KMS-11 (cell line): Measurements from ENCODE around the gene MRPL12.

ENCODE experiments used
- H2AFZ ChIP-seq: fragments of 200-600 bp; sonication (generic); 2 replicates; pipeline ENCODE4 v1.6.1; 2016; ENCODE audit warnings: antibody characterized with exemption, mixed run types, low read depth
- H3K27ac ChIP-seq: fragments of 200-600 bp; sonication (generic); 2 replicates; pipeline ENCODE4 v1.6.1; 2016; ENCODE audit warnings: mild to moderate bottlenecking, mixed run types
- H3K27me3 ChIP-seq: fragments of 200-600 bp; sonication (generic); 2 replicates; pipeline ENCODE4 v1.6.1; 2017; ENCODE audit warnings: mild to moderate bottlenecking, low read depth, mixed run types, moderate library complexity; ENCODE audit not compliant: insufficient read depth
- H3K36me3 ChIP-seq: fragments of 200-600 bp; sonication (generic); 2 replicates; pipeline ENCODE4 v1.6.1; 2017; ENCODE audit warnings: mild to moderate bottlenecking, mixed run types; ENCODE audit not compliant: insufficient read depth
- H3K4me1 ChIP-seq: fragments of 200-600 bp; sonication (generic); 2 replicates; pipeline ENCODE4 v1.6.1; 2016; ENCODE audit warnings: mild to moderate bottlenecking, low read depth, mixed run types; ENCODE audit not compliant: poor library complexity, severe bottlenecking
- H3K4me2 ChIP-seq: fragments of 200-600 bp; sonication (generic); 2 replicates; pipeline ENCODE4 v1.7.0; 2016; ENCODE audit warnings: mild to moderate bottlenecking, mixed run types
- H3K4me3 ChIP-seq: fragments of 200-600 bp; sonication (generic); IDR thresholded peaks from 2 replicates; pipeline ENCODE4 v1.6.1; 2017; ENCODE audit warnings: low read depth, low read length, mixed read lengths; ENCODE audit not compliant: insufficient read depth
- H3K79me2 ChIP-seq: fragments of 200-600 bp; sonication (generic); 2 replicates; pipeline ENCODE4 v1.6.1; 2016; ENCODE audit warnings: low read depth, mixed run types; ENCODE audit not compliant: insufficient read depth
- H3K9ac ChIP-seq: fragments of 200-600 bp; sonication (generic); 2 replicates; pipeline ENCODE4 v1.6.1; 2016; ENCODE audit warnings: mild to moderate bottlenecking, mixed run types
- H4K20me1 ChIP-seq: fragments of 200-600 bp; sonication (generic); 2 replicates; pipeline ENCODE4 v1.6.1; 2016; ENCODE audit warnings: mild to moderate bottlenecking, mixed run types; ENCODE audit not compliant: insufficient read depth
- TF ChIP-seq, protein P1 (sequence below): fragments of 200-600 bp; sonication (generic); conservative IDR thresholded peaks from 2 replicates; pipeline ENCODE4 v1.6.1; 2017; ENCODE audit warnings: low read depth, mild to moderate bottlenecking, antibody characterized with exemption, low read length, moderate library complexity, mixed read lengths

MRPL12 gene

DNA sequence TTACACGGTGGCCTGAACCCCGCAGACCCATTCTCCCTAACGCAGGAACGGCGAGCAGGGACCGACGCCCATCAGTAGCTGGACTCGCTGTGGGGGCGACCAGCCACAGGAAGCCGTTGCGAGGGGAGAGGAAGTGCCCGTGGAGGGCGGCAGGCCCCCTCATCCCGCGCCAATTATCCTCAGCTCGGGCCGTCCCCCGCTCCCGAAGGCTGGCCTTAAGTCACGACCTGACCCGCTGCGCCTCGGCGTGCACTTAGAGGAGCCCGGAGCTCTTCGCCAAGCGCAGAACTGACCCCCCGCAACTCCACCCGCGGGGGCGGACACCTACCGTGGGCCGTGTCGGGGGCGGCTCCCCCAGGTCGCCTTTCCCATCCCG is 20.0 kb upstream of the MRPL12 start:
- no peaks in the 10 kb centered on the region for H4K20me1 ChIP-seq
- H3K27me3 ChIP-seq: no peaks in the 10 kb centered on the region
- no peak overlapping the region for H3K27ac ChIP-seq
- peaks cover 55% of the 10 kb centered on the region for H3K79me2 ChIP-seq
- peak overlapping the region; percentile 21; the same call in 1 of the 2 replicates for H2AFZ ChIP-seq
- H3K4me3 ChIP-seq: peak overlapping the region; percentile 3
- TF ChIP-seq, protein P1, sequence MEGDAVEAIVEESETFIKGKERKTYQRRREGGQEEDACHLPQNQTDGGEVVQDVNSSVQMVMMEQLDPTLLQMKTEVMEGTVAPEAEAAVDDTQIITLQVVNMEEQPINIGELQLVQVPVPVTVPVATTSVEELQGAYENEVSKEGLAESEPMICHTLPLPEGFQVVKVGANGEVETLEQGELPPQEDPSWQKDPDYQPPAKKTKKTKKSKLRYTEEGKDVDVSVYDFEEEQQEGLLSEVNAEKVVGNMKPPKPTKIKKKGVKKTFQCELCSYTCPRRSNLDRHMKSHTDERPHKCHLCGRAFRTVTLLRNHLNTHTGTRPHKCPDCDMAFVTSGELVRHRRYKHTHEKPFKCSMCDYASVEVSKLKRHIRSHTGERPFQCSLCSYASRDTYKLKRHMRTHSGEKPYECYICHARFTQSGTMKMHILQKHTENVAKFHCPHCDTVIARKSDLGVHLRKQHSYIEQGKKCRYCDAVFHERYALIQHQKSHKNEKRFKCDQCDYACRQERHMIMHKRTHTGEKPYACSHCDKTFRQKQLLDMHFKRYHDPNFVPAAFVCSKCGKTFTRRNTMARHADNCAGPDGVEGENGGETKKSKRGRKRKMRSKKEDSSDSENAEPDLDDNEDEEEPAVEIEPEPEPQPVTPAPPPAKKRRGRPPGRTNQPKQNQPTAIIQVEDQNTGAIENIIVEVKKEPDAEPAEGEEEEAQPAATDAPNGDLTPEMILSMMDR: no peak
- H3K36me3 ChIP-seq: peaks cover 12% of the 10 kb centered on the region; the same call in 1 of the 2 replicates
- H3K4me2 ChIP-seq: peak overlapping the region; percentile 85
- H3K9ac ChIP-seq: peak overlapping the region; percentile 85; the same call in 1 of the 2 replicates
- H3K4me1 ChIP-seq: peaks cover 26% of the 10 kb centered on the region

DNA sequence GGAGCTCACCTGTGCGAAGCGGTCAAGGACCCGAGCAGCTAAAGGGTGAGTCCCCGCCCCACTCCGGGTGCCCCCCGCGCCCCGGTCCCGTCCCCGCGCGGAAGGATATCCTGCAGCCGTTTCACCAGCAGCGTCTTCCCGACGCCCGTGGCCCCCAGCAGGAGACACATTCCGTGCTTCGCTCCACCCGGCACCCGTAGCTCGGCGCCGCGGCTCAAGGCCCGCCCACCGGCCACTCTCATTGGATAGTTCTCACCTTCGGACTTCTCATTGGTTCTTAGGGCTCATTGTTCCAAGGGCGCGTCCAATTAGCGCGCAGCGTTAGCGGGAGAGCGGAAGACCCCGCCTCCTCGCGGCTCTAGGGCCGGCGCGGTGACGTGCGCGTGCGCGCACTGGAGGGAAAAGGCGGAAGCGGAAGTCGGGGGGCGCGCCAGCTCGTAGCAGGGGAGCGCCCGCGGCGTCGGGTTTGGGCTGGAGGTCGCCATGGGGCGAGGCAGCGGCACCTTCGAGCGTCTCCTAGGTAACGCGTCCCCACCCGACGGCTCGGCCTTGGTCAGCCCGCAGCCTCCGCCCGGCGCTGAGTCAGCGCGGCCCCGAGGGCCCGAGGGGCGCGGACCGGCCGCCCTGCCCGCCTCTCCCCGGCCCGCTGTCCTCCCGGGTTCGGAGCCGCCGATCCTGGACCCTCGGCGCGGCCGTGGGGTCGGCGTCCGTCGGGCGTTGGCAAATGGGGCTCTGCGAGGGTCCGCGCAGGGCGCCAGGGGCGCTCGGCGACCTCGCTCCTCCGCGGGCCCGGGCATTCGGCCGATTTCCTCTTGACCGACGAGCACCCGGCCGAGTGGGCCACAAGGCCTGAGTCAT is 19.4 kb upstream of the MRPL12 start, which contains the start of the genes ARL16 and HGS:
Gene ARL16, minus strand, starts transcription at position 214 of the 858 bp plus-strand sequence. Its CDS starts 44 bp downstream, at position 170.
Gene HGS, plus strand, starts transcription at position 428 of the 858 bp plus-strand sequence. Its CDS starts 56 bp downstream, at position 484.
- Histone ChIP-seq H3K9ac (peak within 1 kb of the TSS; percentile 85), H3K27ac (peak within 1 kb of the TSS; percentile 52; the same call in 1 of the 2 replicates), H3K4me2 (peak within 1 kb of the TSS; percentile 94), H3K4me1 (peaks cover 26% of the 10 kb centered on the region), H2AFZ (peak within 1 kb of the TSS; percentile 21; the same call in 1 of the 2 replicates), H3K4me3 (peak within 1 kb of the TSS; percentile 3), H4K20me1 (no peaks in the 10 kb centered on the region), H3K27me3 (no peaks in the 10 kb centered on the region), H3K79me2 (peaks cover 55% of the 10 kb centered on the region), H3K36me3 (peaks cover 12% of the 10 kb centered on the region; the same call in 1 of the 2 replicates)
- TF ChIP-seq, protein P1: no peak

DNA sequence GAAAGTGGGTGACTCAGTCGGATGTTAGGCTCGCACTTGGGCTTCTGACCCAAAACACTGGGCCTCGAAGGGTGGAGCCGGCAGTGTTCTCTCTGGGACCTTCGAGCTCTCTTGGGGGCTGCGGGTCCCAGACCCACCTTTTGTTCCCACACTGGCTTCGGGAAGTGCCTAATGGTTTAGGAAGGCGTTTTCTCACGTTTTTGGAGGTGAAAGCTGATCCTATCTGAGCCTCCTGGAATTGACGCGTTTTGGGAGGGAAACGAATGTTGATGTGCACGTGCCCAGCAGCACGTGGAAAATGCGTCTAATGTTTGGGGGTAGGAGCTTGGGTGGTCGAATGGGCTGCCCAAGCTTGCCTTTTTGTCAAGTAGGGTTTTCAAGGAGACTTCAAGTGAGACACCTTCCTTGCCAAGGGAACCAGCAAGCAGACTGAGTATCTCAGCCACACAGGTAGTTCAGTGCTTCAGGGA is 18.7 kb upstream of the MRPL12 start:
- Histone ChIP-seq H2AFZ (0 out of 2 replicates have a peak overlapping the region, but pooled peaks have one; percentile 21), H3K27ac (peak overlapping the region; percentile 52; the same call in 1 of the 2 replicates), H3K9ac (peak overlapping the region; percentile 85), H3K79me2 (peaks cover 55% of the 10 kb centered on the region), H4K20me1 (no peaks in the 10 kb centered on the region), H3K27me3 (no peaks in the 10 kb centered on the region), H3K4me2 (peak overlapping the region; percentile 94), H3K36me3 (peaks cover 12% of the 10 kb centered on the region; the same call in 1 of the 2 replicates), H3K4me1 (peaks cover 26% of the 10 kb centered on the region), H3K4me3 (no peak overlapping the region)
- TF ChIP-seq, protein P1: no peak

DNA sequence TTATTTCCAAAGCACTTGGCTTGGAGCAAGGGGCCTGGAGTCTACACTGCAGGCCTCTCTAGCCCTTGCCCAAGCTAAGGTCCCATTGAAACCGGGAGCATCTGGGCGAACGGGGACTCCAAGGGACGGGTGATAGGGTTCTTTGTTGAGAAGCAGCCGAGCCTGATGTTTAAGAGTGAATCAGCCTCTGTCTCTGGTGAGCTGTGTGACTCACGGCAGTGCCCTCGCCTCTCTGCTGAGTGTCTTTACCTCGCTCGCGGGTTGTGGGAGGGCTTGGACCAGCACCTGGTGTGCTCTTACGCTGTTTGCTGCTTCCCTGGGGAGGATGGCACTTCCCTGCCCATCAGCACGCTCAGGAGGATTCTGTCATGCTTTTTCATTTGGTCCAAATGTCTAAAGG is 18.1 kb upstream of the MRPL12 start:
- H3K27me3 ChIP-seq: no peaks in the 10 kb centered on the region
- no peak overlapping the region for H3K27ac ChIP-seq
- peaks cover 26% of the 10 kb centered on the region for H3K4me1 ChIP-seq
- no peak overlapping the region for H3K4me3 ChIP-seq
- TF ChIP-seq, protein P1: no peak
- peak overlapping the region; percentile 85; the same call in 1 of the 2 replicates for H3K9ac ChIP-seq
- H2AFZ ChIP-seq: no peak overlapping the region
- H4K20me1 ChIP-seq: no peaks in the 10 kb centered on the region
- H3K36me3 ChIP-seq: peaks cover 12% of the 10 kb centered on the region; the same call in 1 of the 2 replicates
- peaks cover 55% of the 10 kb centered on the region for H3K79me2 ChIP-seq
- peak overlapping the region; percentile 94 for H3K4me2 ChIP-seq
